K562 (cell line): ENCODE measurements around the gene STK24. TPM values are rescaled to one million over a fixed set of nuclear protein-coding genes. Genes with fewer than 3 reads are reported as not detected.
A peak's percentile ranks its signal among the peaks of the same experiment; 100 is the strongest.

Experiments
- ATAC-seq: fragments of 200-7000 bp; cut with Tn5 transposase; 3 replicates; pipeline ENCODE4 v1.9.1; 2020; ENCODE audit warnings: moderate library complexity
- BruUV-seq: library from RNA; stranded (reverse); fragments of 400-500 nt; replicated peaks from 2 replicates; lab custom pipeline; 2021; lab: Mats Ljungman, UMichigan
- CTCF ChIA-PET: fragments of 300-600 bp; formaldehyde crosslinking; extraction: SDS; loops from one replicate; lab custom pipeline; 2021; ENCODE audit warnings: low intra/inter-chr PET ratio; lab: Yijun Ruan, JAX
- POLR2A ChIA-PET: fragments of 300-600, 350-650 bp; sonication (Branson Sonifier 250); formaldehyde crosslinking; extraction: SDS; loops from one replicate; lab custom pipeline; 2021; ENCODE audit warnings: antibody characterized with exemption, inconsistent platforms; lab: Yijun Ruan, JAX
- DNase-seq, 4 experiments: peaks; one replicate each; pipeline versions ENCODE4 v3.0.0 to v3.0.0-alpha.2; 2011 to 2018; ENCODE audit warnings: low spot score in 3 of 4, mixed read lengths in 3 of 4; ENCODE audit errors: extremely low read depth in 1 of 4
- FAIRE-seq: peaks from 2 replicates; lab custom pipeline; 2011; peaks lifted over from hg19 to GRCh38; lab: Jason Lieb, UNC
- H2AFZ ChIP-seq: 2 replicates; pipeline ENCODE4 v1.6.0; 2011; ENCODE audit warnings: low read depth, low read length, control low read depth, inconsistent platforms
- H3K27ac ChIP-seq: fragments of 200-600 bp; 3 replicates; pipeline ENCODE4 v1.8.0; 2011; ENCODE audit warnings: low read depth, mild to moderate bottlenecking, control low read depth, inconsistent platforms, low read length, moderate library complexity, mixed read lengths; ENCODE audit errors: extremely low read depth
- H3K27me3 ChIP-seq, 2 experiments: fragments of 300-600 bp in 1 of 2; 2 replicates in 1 of 2; 3 replicates in 1 of 2; pipeline versions ENCODE4 v1.6.0 to v1.8.0; 2011; ENCODE audit warnings: inconsistent platforms in 2 of 2, low read length in 2 of 2, mild to moderate bottlenecking in 1 of 2, mixed read lengths in 1 of 2, moderate library complexity in 1 of 2; ENCODE audit not compliant: control insufficient read depth in 2 of 2, insufficient read depth in 2 of 2
- H3K36me3 ChIP-seq: fragments of 300-600 bp; 3 replicates; pipeline ENCODE4 v1.8.0; 2011; ENCODE audit warnings: mild to moderate bottlenecking, low read length, inconsistent platforms; ENCODE audit not compliant: control insufficient read depth, insufficient read depth
- H3K4me1 ChIP-seq, 2 experiments: fragments of 200-600 bp in 1 of 2; replicated peaks in 1 of 2; 2 replicates in 1 of 2; 3 replicates in 1 of 2; pipeline versions ENCODE4 v1.5.1 to v1.8.0; 2011; ENCODE audit warnings: inconsistent platforms in 2 of 2, low read length in 2 of 2, mild to moderate bottlenecking in 1 of 2, mixed read lengths in 1 of 2, moderate library complexity in 1 of 2; ENCODE audit not compliant: control insufficient read depth in 2 of 2, insufficient read depth in 2 of 2
- H3K4me2 ChIP-seq: 2 replicates; pipeline ENCODE4 v1.6.1; 2011; ENCODE audit warnings: low read length, control low read depth, inconsistent platforms, mixed read lengths; ENCODE audit not compliant: insufficient read depth
- H3K4me3 ChIP-seq: fragments of 200-600 bp; sonication (generic), shearing (Covaris generic); 2 replicates; pipeline ENCODE4 v1.5.1; 2016; ENCODE audit warnings: control low read depth, inconsistent platforms
- H3K79me2 ChIP-seq: fragments of 200-600 bp; 3 replicates; pipeline ENCODE4 v1.8.0; 2011; ENCODE audit warnings: low read length, inconsistent platforms; ENCODE audit not compliant: control insufficient read depth, insufficient read depth
- H3K9ac ChIP-seq, 2 experiments: 2 replicates each; pipeline versions ENCODE4 v1.6.0 to v1.6.1; 2011; ENCODE audit warnings: low read depth in 2 of 2, low read length in 2 of 2, control low read depth in 1 of 2, inconsistent platforms in 1 of 2, mild to moderate bottlenecking in 1 of 2, mixed read lengths in 1 of 2; ENCODE audit not compliant: insufficient read depth in 1 of 2
- H3K9me1 ChIP-seq: one replicate; pipeline ENCODE4 v1.6.0; 2011; ENCODE audit warnings: inconsistent platforms, mild to moderate bottlenecking, low read length, moderate library complexity; ENCODE audit not compliant: control insufficient read depth, insufficient read depth
- H3K9me3 ChIP-seq: replicated peaks from 2 replicates; pipeline ENCODE4 v1.5.1; 2011; ENCODE audit warnings: low read depth, low read length, inconsistent platforms; ENCODE audit not compliant: control insufficient read depth, insufficient read depth
- H4K20me1 ChIP-seq: replicated peaks from 2 replicates; pipeline ENCODE4 v1.6.1; 2011; ENCODE audit warnings: low read length, inconsistent platforms, mixed read lengths; ENCODE audit not compliant: control insufficient read depth, insufficient read depth
- CBFA2T2 ChIP-seq: fragments of 450-650 bp; conservative IDR thresholded peaks from 2 replicates; pipeline ENCODE4 v1.6.1; 2017; ENCODE audit warnings: mild to moderate bottlenecking
- CBFA2T3 ChIP-seq: fragments of 450-650 bp; IDR thresholded peaks from 2 replicates; pipeline ENCODE4 v1.6.1; 2017
- JUND ChIP-seq, 2 experiments: IDR thresholded peaks; 2 replicates in 1 of 2; 3 replicates in 1 of 2; pipeline ENCODE4 v1.6.1; 2011; ENCODE audit warnings: borderline replicate concordance in 2 of 2, low read depth in 2 of 2, low read length in 2 of 2, improper control_type of control experiment in 1 of 2, missing biosample characterization in 1 of 2, missing genetic modification characterization in 1 of 2, missing genetic modification reagents in 1 of 2
- NCOA1 ChIP-seq: fragments of 450-650 bp; IDR thresholded peaks from 2 replicates; pipeline ENCODE4 v1.6.1; 2016; ENCODE audit warnings: low read depth
- SRSF3 ChIP-seq: fragments of 200-400 bp; formaldehyde crosslinking; IDR thresholded peaks from 2 replicates; pipeline ENCODE4 v1.6.1; 2016; ENCODE audit warnings: mild to moderate bottlenecking, low read length, moderate library complexity; ENCODE audit not compliant: insufficient read depth
- TCF3 ChIP-seq: sonication (generic); formaldehyde crosslinking; IDR thresholded peaks from 2 replicates; pipeline ENCODE4 v1.4.0; 2020; ENCODE audit warnings: mild to moderate bottlenecking, missing genetic modification reagents
- TEAD4 ChIP-seq, 2 experiments: sonication (generic) in 1 of 2; formaldehyde crosslinking in 1 of 2; IDR thresholded peaks; 2 replicates each; pipeline versions ENCODE4 v1.6.1 to v1.8.0; 2012 to 2022; ENCODE audit warnings: borderline replicate concordance in 1 of 2, inconsistent platforms in 1 of 2, low read length in 1 of 2, mild to moderate bottlenecking in 1 of 2, missing genetic modification reagents in 1 of 2
- ZFP36 ChIP-seq: fragments of 150-350 bp; IDR thresholded peaks from 2 replicates; pipeline ENCODE4 v1.6.1; 2018; ENCODE audit warnings: low read length, low read depth; ENCODE audit not compliant: partially characterized antibody
- ZFX ChIP-seq: sonication (generic); formaldehyde crosslinking; IDR thresholded peaks from 2 replicates; pipeline ENCODE4 v1.8.0; 2022; ENCODE audit warnings: mild to moderate bottlenecking, missing genetic modification reagents, moderate library complexity
- ZKSCAN1 ChIP-seq: fragments of 150-350 bp; IDR thresholded peaks from 2 replicates; pipeline ENCODE4 v1.6.1; 2016; ENCODE audit warnings: low read depth, low read length
- whole genome bisulfite sequencing: fragments of 100-300 bp; shearing (Covaris generic); methylation state at CpG from one replicate; pipeline ENCODE4 v1.1.6; 2016; ENCODE audit warnings: low coverage, mixed read lengths; ENCODE audit not compliant: insufficient coverage; ENCODE audit errors: missing lambda C conversion rate; 5-methylcytosine and 5-hydroxymethylcytosine counted together
- in situ Hi-C: fragments of 300-500 bp; cut with MboI; formaldehyde crosslinking; loops from 4 replicates; pipeline ENCODE4 v1.15.0; 2018; ENCODE audit warnings: inconsistent platforms, mixed read lengths
- intact Hi-C: fragments of 100-400 bp; cut with micrococcal nuclease; formaldehyde crosslinking; loops from 2 replicates; pipeline ENCODE4 v1.14.2; 2022
- polyA plus RNA-seq, 8 experiments: library from polyadenylated mRNA; depleted of rRNA in 4 of 8; stranded (reverse) in 5 of 8; unstranded in 3 of 8; fragments of >200 nt; fragmentation: Nextera tagmentation in 2 of 8; fragmentation: Illumina TruSeq in 1 of 8; extraction: Ambion mirVana in 2 of 8; extraction: Trizol in 1 of 8; gene quantifications; 2 replicates each; pipeline versions ENCODE4 v1.2.1 to v1.2.3, GENCODE V29; 2011 to 2014; ENCODE audit warnings: inconsistent platforms in 1 of 8, missing spikeins in 1 of 8
- total RNA-seq, 7 experiments: library from RNA; depleted of rRNA in 6 of 7; stranded (reverse); fragments of >200 nt in 6 of 7; fragmentation: Illumina TruSeq in 2 of 7; extraction: Trizol in 2 of 7; gene quantifications; 2 replicates each; pipeline versions ENCODE4 v1.2.1 to v1.2.3, GENCODE V29; 2011 to 2021; ENCODE audit warnings: low replicate concordance in 1 of 7
- TF ChIP-seq, protein P1 (sequence below): IDR thresholded peaks from 2 replicates; pipeline ENCODE4 v1.6.1; 2014; ENCODE audit warnings: antibody characterized with exemption
- TF ChIP-seq, protein P2 (sequence below): sonication (generic); formaldehyde crosslinking; IDR thresholded peaks from 2 replicates; pipeline ENCODE4 v1.8.1; 2023; ENCODE audit warnings: mild to moderate bottlenecking, missing genetic modification reagents
- TF ChIP-seq, protein P3 (sequence below), 3 experiments: IDR thresholded peaks in 2 of 3; conservative IDR thresholded peaks in 1 of 3; 2 replicates each; pipeline ENCODE4 v1.5.1; 2011 to 2012; ENCODE audit warnings: low read length in 3 of 3, mild to moderate bottlenecking in 3 of 3, control low read depth in 2 of 3, improper control_type of control experiment in 1 of 3, inconsistent platforms in 1 of 3, low read depth in 1 of 3, mixed read lengths in 1 of 3, moderate library complexity in 1 of 3; ENCODE audit not compliant: insufficient read depth in 2 of 3
- TF ChIP-seq, protein P4 (sequence below): fragments of 450-650 bp; IDR thresholded peaks from 2 replicates; pipeline ENCODE4 v1.6.1; 2016

Gene STK24
- total and polyA plus RNA-seq, 9 of the 15 experiments (the other 6 are each of a cell fraction or from before 2014, with no cell fraction given) = 3.8 to 78.4 (median 28.2) TPM

DNA sequence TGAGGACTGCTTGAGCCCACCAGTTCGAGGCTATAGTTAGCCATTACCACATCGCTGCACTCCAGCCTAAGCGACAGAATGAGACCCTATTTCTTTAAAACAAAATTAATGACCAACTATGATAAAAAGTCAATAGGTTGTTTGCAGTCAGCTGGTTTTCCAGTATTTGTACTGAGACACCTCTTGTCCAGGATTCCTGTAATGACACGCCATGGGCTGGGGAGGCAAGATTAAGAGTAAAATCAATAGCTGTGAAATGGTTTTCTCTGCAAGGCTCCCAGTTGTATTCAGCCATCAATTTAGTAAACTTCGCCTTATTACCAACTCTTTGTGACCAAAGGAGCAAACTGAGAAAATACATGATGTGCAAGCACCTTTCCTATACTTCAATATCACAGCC lies 29.5 kb downstream of the STK24 start (continued):
- TF ChIP-seq JUND (IDR thresholded peaks at IDR 0.05; ENCODE audit: borderline replicate concordance, low read depth, low read length) = no peak
- TF ChIP-seq JUND (tag; IDR thresholded peaks at IDR 0.05; ENCODE audit: borderline replicate concordance, low read depth, low read length) = no peak
- no peak for TF ChIP-seq NCOA1
- TF ChIP-seq ZFP36 = no peak
- TF ChIP-seq, protein P1, sequence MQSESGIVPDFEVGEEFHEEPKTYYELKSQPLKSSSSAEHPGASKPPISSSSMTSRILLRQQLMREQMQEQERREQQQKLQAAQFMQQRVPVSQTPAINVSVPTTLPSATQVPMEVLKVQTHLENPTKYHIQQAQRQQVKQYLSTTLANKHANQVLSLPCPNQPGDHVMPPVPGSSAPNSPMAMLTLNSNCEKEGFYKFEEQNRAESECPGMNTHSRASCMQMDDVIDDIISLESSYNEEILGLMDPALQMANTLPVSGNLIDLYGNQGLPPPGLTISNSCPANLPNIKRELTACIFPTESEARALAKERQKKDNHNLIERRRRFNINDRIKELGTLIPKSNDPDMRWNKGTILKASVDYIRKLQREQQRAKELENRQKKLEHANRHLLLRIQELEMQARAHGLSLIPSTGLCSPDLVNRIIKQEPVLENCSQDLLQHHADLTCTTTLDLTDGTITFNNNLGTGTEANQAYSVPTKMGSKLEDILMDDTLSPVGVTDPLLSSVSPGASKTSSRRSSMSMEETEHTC = no peak
- TF ChIP-seq, protein P2, sequence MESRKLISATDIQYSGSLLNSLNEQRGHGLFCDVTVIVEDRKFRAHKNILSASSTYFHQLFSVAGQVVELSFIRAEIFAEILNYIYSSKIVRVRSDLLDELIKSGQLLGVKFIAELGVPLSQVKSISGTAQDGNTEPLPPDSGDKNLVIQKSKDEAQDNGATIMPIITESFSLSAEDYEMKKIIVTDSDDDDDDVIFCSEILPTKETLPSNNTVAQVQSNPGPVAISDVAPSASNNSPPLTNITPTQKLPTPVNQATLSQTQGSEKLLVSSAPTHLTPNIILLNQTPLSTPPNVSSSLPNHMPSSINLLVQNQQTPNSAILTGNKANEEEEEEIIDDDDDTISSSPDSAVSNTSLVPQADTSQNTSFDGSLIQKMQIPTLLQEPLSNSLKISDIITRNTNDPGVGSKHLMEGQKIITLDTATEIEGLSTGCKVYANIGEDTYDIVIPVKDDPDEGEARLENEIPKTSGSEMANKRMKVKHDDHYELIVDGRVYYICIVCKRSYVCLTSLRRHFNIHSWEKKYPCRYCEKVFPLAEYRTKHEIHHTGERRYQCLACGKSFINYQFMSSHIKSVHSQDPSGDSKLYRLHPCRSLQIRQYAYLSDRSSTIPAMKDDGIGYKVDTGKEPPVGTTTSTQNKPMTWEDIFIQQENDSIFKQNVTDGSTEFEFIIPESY (CRISPR knock-in tag) = no peak
- no peak for TF ChIP-seq ZFX (CRISPR knock-in tag)

DNA sequence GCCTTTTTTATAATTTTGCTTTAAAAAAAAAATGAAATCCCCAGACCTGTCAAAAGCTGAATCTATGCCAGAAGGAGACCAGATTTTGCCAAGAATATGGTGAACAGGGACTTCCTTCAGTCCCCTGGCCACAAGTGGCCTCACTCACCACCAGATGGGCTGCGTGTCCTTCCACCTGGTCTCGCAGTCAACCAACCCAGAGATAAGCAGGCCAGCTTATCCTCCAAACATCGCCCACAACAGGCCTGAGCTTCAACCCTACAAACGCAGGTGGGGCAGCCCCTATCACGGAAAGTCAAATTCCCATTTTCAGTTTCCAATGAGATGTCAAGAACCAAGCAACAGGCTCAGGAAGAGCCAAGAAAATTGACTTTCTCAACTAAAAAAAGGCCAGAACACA lies 30.5 kb downstream of the STK24 start:
- H3K27ac ChIP-seq = no peak overlapping the region
- ATAC-seq (peak; percentile 54), FAIRE-seq (no peak), DNase-seq (peak in 2 of 4 experiments; percentile 20 to 37)
- H3K9me1 ChIP-seq = peaks cover 12% of the 10 kb centered on the region
- H3K79me2 ChIP-seq = peaks cover 79% of the 10 kb centered on the region
- ChIA-PET POLR2A (interaction anchor here (0.7 to 0.8 kb wide), 2 partner anchors 8 to 72 kb away, joined by 3 read pairs; no protein-coding TSS in a partner anchor), CTCF (no interaction called here)
- in situ Hi-C loops (no loop called here), intact Hi-C loops (loop anchor here (5.0 kb wide), 1 partner anchor 39 kb away; no protein-coding TSS in a partner anchor)
- H2AFZ ChIP-seq = no peak overlapping the region
- peaks cover 31% of the 10 kb centered on the region for H4K20me1 ChIP-seq
- H3K9me3 ChIP-seq = no peaks in the 10 kb centered on the region
- WGBS = 7% methylated on average over 5 of the region's 5 CpGs
- no TSS peak for BruUV-seq
- H3K9ac ChIP-seq = no peak overlapping the region
- H3K36me3 ChIP-seq = peaks cover 15% of the 10 kb centered on the region; the same call in 1 of the 3 replicates
- peaks cover 10 to 31% of the 10 kb centered on the region in 2 experiments for H3K4me1 ChIP-seq
- H3K4me3 ChIP-seq = no peak overlapping the region
- no peaks in the 10 kb centered on the region for H3K27me3 ChIP-seq
- no peak overlapping the region for H3K4me2 ChIP-seq
- 0 out of 2 replicates have a peak, but pooled peaks have one; percentile 28 for TF ChIP-seq TEAD4 (IDR thresholded peaks at IDR 0.05; ENCODE audit: low read length)
- TF ChIP-seq TEAD4 (CRISPR knock-in tag; IDR thresholded peaks at IDR 0.05; ENCODE audit: borderline replicate concordance) = no peak
- TF ChIP-seq, protein P3, sequence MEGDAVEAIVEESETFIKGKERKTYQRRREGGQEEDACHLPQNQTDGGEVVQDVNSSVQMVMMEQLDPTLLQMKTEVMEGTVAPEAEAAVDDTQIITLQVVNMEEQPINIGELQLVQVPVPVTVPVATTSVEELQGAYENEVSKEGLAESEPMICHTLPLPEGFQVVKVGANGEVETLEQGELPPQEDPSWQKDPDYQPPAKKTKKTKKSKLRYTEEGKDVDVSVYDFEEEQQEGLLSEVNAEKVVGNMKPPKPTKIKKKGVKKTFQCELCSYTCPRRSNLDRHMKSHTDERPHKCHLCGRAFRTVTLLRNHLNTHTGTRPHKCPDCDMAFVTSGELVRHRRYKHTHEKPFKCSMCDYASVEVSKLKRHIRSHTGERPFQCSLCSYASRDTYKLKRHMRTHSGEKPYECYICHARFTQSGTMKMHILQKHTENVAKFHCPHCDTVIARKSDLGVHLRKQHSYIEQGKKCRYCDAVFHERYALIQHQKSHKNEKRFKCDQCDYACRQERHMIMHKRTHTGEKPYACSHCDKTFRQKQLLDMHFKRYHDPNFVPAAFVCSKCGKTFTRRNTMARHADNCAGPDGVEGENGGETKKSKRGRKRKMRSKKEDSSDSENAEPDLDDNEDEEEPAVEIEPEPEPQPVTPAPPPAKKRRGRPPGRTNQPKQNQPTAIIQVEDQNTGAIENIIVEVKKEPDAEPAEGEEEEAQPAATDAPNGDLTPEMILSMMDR (IDR thresholded peaks at IDR 0.05 in 2 of 3, conservative IDR thresholded peaks at IDR 0.05 in 1 of 3; ENCODE audit: insufficient read depth in 2 of 3, low read depth in 1 of 3, low read length in 3 of 3) = peak in 2 of 3 experiments; percentile 10 to 31; a peak in 1 of 6 replicates
- TF ChIP-seq CBFA2T3 = peak; percentile 66
- TF ChIP-seq CBFA2T2 = peak; percentile 58
- no peak for TF ChIP-seq ZKSCAN1
- TF ChIP-seq, protein P4, sequence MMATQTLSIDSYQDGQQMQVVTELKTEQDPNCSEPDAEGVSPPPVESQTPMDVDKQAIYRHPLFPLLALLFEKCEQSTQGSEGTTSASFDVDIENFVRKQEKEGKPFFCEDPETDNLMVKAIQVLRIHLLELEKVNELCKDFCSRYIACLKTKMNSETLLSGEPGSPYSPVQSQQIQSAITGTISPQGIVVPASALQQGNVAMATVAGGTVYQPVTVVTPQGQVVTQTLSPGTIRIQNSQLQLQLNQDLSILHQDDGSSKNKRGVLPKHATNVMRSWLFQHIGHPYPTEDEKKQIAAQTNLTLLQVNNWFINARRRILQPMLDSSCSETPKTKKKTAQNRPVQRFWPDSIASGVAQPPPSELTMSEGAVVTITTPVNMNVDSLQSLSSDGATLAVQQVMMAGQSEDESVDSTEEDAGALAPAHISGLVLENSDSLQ = no peak
- TF ChIP-seq TCF3 = 0 out of 2 replicates have a peak, but pooled peaks have one; percentile 34
- TF ChIP-seq SRSF3 = no peak
